Measurements from ENCODE around the gene MYCBP.

The MYCBP gene

DNA sequence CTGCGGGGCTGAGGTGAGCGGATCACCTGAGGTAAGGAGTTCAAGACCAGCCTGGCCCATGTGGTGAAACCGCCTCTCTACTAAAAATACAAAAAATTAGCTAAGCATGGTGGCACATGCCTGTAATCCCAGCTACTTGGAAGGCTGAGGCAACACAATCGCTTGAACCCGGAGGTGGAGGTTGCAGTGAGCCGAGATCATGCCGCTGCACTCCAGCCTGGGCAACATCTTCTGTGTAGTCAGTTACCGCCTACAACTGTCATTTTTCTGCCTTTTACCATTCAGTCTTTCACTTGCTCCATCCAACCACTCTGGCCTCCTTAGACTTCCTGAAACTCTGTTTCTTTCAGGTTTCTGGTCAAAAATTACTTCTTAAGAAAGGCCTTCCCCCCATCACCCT, 2.2 kb downstream of the MYCBP start:
- in situ Hi-C loops (cut with MboI; ENCODE audit: low sequenced_read_pairs): no loop called here

DNA sequence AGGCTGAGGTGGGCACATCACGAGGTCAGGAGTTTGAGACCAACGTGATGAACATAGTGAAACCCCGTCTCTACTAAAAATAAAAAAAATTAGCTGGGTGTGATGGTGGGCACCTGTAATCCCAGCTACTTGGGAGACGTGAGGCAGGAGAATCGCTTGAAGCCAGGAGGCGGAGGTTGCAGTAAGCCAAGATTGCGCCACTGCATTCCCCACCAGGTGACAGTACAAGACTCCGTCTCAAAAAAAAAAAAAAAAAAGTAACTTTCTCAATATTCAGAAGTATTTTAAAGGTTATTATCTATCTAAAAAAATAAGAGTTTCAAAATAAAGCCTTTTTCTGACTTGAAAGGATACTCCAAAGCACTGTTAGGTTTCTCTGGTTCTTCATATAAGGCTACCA, 5.9 kb downstream of the MYCBP start:
- in situ Hi-C loops (cut with MboI; ENCODE audit: low sequenced_read_pairs): no loop called here

DNA sequence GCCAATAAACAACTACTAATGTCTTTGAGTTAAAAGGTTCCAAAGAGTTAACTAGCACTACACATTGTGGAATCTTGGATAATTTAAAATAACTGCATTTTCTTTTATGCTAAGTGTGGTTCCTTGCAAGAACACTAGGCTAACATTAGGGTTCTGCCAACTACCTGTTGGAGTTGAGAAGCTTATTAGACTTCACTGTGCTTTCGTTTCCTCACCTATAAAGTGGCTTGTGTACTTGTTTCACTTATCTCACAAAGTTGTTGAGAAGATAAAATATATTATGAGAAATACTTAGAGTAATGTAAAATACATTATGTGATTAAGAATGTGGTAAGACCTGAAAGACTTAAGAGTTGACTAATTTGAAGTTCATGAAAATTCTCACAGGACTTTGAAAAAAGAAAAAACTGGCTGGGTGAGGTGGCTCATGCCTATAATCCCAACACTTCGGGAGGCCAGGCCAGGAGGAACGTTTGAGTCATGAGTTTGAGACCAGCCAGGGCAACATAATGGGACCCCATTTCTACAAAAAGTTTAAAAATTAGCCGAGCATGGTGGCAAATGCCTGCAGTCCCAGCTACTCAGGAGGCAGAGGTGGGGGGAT, 7.9 kb downstream of the MYCBP start:
- in situ Hi-C loops (cut with MboI; ENCODE audit: low sequenced_read_pairs): no loop called here

DNA sequence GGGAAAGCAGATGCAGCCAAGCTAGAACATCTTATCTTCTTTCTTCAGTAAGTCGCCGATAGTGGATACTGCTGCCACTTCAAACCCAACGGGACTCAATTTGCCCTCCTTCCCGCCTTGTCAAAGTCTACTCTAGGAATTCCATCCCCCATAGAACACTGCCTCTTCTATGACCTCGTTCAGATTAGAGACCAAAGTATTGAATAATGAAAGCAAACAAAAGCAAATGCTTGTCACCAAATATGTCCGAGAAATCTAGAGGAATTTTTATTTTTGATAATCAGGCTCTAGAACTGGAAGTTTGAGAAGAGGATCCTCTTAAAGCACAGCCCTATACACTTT, 12.7 kb downstream of the MYCBP start:
- in situ Hi-C loops (cut with MboI; ENCODE audit: low sequenced_read_pairs): no loop called here

DNA sequence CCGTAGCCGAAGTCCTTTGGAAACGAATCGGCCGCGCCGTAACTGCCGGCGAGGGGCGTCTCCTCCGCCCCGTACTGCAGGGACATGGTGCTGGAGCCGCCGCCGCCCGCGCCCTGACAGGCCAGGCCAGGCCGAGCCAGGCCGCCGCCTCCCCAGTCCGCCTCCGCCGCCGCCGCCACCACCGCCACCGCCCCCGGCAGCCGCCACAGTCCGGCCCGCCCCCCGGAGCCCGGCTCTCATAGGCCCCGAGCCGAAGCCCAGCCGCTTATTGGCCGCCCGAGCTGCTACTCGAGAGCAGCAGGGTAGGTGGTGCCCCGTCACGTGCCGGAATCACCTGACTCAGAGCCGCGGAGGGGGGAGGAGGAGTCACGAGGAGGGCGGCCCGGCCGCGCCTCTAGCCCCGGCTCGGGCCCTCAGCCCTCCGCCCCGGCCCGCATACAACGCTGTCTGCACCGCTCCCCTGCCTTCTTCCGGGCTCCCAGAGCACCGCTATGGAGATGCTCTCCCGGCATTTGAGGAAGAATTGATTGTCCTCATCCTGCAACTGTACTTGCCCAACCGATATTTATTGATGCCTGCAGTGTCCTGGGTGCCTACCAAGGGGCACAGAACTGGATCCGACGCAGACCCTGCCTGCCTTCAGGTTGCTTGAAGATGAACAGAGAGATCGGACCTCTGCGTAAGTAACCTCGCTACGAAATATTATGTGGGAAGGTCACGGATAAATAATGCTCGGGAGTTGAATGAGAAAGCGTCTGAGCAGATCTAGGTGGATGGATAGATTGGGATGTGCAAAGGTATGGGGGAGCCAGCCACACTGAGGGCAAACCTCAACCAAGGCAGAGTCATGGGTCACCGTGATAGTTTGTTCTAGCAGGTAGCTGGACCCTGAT, 13.3 kb downstream of the MYCBP start, which contains the start of gene RRAGC:
Gene RRAGC (minus strand): TSS at position 212 of the 893 bp plus-strand sequence. CDS start 126 bp downstream, at position 86.
- in situ Hi-C loops (cut with MboI; ENCODE audit: low sequenced_read_pairs): no loop called here

DNA sequence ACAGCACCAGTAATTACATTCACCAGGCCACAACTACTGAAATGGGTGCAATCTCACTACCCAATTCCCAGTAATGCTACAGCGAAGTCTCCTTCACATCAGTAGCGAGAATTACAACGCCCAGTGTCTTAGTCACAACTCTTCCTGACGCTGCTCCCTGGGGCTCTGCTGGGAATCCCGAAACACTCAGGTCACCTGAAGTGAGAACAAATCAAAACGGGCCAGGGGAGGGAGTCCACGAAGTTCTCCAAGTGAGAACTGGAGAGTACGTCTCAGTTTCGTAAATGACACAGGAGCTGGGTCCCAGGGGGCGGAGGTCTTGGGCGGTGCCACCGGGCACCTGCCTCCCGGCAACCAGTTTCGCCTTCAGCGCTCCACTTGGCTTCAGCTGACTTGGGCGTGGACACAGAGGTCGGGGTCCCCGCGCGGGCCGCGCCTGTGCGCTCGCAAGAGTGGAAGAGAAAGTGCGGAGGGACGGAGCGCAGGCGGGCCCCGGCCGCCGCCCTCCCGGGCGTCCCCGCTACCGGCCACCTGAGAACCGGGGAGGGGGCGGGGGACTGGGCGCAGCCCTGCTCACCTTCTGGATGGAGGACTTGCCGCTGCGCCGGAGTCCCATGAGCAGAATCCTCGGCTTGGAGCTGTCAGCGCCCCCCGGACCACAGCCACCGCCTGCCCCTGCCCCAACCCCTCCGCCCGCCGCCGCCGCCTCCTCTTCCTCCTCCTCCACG, 14.2 kb downstream of the MYCBP start:
- in situ Hi-C loops (cut with MboI; ENCODE audit: low sequenced_read_pairs): no loop called here

DNA sequence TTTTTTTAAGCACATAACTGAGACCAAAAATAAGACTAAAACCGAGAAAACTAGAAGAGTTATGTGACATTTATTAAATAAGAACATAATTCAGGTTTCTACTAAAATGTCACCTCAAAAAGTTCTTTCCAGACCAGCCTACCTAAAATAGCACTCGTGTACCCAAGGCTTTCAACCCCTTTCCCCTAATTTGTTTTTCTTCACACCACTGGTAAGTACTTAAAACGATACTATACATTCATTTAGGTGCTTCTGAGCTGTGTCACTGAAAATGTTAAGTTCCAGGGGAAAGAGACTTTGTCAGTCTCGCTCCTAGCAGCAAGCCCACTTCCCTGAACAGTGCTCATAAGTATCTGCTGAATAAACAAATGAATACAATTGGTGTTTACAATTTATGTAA, 20.4 kb downstream of the MYCBP start:
- in situ Hi-C loops (cut with MboI; ENCODE audit: low sequenced_read_pairs): no loop called here

DNA sequence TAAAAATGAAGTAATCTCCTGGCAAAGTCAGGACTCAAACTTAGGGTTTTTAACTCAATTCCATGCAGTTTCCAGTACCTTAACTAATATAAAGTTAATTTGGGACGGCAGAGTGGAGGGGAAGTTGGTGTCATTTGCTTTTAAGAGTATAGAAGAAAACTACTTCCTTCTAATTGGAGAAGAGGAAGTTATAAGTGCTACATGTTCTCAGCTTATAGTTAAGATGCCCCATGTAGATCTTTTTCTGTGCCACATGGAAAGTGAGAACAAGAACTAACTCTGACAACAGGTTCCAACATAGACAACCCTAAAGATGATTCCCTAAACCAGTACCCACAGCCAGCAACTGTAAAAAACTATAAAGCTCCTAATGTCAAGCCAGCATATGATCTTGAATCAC, 25.1 kb downstream of the MYCBP start:
- in situ Hi-C loops (cut with MboI; ENCODE audit: low sequenced_read_pairs): loop anchor here (25.0 kb wide), 1 partner anchor 836 kb away; the partner anchor contains the start of genes FHL3 and UTP11

DNA sequence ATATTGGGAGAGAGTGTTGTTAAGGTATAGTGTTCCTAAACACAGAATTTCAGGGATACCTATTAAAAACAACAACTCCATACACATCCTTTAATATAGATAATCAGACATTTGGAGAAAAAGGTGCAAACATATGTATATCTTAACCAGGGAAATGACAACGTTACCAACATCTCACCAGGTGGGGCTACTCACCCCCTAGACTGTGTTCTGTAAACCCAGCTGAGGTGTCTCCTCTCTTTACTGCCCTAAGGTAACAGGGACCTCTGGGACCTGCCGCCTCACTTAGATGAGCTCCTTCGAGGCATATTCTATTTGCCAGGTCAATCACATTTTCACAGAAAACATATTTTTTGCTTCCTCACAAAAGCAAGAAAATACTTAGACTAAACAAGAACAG, 26.9 kb downstream of the MYCBP start:
- in situ Hi-C loops (cut with MboI; ENCODE audit: low sequenced_read_pairs): loop anchor here (25.0 kb wide), 1 partner anchor 834 kb away; the partner anchor contains the start of genes FHL3 and UTP11

DNA sequence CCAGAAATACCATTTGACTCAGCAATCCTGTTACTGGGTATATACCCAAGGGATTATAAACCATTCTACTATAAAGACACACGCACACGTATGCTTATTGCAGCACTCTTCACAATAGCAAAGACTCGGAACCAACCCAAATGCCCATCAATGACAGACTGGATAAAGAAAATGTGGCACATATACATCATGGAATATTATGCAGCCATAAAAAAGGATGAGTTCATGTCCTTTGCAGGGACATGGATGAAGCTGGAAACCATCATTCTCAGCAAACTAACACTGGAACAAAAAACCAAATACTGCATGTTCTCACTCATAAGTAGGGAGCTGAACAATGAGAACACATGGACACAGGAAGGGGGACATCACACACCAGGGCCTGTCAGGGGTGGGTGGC, 28.1 kb downstream of the MYCBP start:
- in situ Hi-C loops (cut with MboI; ENCODE audit: low sequenced_read_pairs): loop anchor here (25.0 kb wide), 1 partner anchor 833 kb away; the partner anchor contains the start of genes FHL3 and UTP11

DNA sequence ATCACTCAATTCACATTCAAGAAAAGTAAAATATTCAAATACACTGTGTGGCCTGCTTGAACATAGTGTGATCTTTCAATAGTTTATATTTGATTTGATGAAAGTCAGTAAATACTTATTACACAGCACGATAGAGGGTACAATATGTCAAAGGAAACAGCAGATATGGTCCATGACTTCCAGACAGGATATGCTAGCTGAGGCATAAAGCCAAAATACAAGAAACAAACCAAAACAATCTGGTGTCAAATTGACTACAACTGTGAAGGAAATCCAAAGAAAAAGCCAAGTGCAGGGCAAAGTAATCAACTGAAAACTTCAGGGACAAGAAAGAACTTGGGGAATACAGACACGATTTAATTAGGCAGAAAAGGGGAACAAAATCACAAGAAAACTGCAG, 32.9 kb downstream of the MYCBP start:
- in situ Hi-C loops (cut with MboI; ENCODE audit: low sequenced_read_pairs): loop anchor here (25.0 kb wide), 1 partner anchor 828 kb away; the partner anchor contains the start of genes FHL3 and UTP11

DNA sequence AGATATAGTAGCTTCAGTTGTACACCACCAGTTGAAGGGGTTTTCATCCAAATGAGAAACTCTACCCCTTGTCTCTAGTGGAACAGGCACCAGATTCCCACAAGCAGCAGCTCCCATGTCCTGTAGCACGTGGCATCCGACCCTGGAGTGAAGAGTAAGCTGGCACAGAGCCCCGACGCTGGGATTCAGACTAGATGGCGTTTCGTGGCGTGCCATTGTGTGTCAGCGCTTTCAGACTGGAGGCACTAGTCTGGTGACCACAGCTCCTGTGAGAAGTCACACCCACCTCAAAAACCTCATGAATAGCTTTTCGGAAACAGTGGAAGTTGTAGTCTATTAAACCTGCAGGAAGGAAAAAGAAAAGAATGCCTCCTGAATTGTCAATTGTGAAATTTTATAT, 33.8 kb downstream of the MYCBP start:
- in situ Hi-C loops (cut with MboI; ENCODE audit: low sequenced_read_pairs): loop anchor here (25.0 kb wide), 1 partner anchor 827 kb away; the partner anchor contains the start of genes FHL3 and UTP11

DNA sequence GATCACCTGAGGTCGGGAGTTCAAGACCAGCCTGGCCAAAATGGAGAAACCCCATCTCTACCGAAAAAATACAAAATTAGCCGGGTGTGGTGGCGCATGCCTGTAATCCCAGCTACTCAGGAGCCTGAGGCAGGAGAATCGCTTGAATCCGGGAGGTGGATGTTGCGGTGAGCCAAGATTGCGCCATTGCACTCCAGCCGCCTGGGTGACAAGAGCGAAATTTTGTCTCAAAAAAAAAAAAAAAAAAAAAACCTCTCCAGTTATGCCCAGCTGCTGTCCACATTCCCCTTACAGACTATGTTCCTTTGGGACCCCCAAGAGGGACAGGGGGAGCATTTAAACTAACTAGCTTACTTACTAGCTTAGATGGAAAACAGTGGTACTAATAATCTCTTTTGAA, 36.8 kb downstream of the MYCBP start:
- in situ Hi-C loops (cut with MboI; ENCODE audit: low sequenced_read_pairs): loop anchor here (25.0 kb wide), 1 partner anchor 824 kb away; the partner anchor contains the start of genes FHL3 and UTP11

DNA sequence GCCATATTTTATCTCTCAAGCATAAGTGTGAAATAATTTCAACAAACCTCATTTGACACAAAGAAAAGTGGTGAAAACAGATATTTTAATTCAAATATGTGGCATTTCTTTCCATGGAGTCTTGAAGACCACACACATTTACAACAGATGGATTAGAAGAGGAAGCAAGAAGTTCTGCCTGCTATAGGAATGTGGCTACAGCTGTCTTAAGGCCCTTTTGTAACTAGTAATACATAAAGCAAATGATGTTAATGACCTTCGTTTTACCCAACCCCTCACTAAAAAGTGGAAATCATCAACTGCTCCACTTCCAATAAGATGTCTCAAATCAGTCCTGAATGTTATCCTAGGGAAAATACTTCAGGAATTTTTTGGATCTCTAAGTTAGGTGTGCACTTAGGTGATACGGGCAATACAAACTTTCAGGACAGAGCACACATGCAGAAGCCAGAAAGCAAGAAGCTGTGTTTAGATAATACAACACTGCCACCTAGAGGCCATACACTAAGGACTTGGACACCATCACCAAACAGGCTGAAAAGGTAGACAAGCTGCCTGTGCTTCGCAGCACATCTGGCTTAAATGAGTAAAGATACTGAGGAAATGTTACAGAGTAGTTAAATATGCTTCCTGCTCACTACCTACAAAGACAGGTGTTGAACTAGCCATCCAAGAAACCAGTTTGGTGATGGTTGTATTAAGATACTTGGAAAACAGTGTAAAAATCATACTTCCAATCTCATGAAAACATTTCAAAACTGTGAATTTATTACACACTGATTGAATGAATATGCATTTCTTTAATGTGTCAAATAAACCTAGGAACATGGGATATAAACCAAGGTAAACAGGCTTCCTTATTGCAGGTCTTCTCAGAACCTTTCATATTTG, 38.0 kb downstream of the MYCBP start:
- in situ Hi-C loops (cut with MboI; ENCODE audit: low sequenced_read_pairs): loop anchor here (25.0 kb wide), 1 partner anchor 823 kb away; the partner anchor contains the start of genes FHL3 and UTP11

DNA sequence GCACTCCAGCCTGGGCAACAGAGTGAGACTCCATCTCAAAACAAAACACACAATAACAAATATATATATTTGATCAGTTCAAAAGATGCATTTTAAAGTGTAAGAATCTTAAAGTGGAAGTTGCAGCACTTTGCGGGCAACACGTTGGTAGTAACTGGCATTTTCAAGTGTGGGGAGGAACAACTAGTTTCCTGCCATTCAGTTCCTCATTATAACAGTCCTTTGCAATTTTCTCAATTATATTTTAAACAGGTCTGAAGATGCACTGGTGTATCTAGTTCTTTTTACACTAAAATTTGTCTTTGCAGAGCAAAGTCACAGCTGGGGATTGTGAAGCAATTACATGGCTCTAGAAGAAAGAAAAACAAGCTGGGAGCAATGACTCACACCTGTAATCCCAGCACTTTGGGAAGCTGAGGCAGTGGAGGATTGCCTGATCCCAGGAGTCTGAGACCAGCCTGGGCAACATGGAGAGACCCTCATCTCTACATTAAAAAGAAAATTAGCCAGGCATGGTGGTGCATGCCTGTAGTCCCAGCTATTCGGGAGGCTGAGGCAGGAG, 38.8 kb downstream of the MYCBP start:
- in situ Hi-C loops (cut with MboI; ENCODE audit: low sequenced_read_pairs): loop anchor here (25.0 kb wide), 1 partner anchor 822 kb away; the partner anchor contains the start of genes FHL3 and UTP11

DNA sequence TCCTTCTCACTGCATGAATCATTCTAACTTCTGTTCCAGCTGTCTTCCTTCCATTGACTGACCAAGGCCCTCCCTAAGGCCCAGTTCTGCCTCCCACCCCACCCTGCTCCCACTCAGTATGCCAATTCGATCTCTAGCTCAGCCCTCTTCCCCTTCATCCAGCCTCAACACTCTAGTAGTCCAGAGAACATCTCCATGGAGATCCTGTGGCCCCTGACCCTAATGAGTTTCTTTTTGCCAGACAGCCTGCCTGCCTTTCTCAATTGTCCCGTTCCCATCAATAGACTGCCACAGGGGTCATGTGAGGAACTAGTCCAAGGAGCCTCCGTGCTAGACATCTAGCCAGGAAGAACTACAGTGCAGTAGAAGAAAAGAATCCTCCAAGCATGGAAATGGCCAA, 40.0 kb downstream of the MYCBP start:
- in situ Hi-C loops (cut with MboI; ENCODE audit: low sequenced_read_pairs): loop anchor here (25.0 kb wide), 1 partner anchor 821 kb away; the partner anchor contains the start of genes FHL3 and UTP11

DNA sequence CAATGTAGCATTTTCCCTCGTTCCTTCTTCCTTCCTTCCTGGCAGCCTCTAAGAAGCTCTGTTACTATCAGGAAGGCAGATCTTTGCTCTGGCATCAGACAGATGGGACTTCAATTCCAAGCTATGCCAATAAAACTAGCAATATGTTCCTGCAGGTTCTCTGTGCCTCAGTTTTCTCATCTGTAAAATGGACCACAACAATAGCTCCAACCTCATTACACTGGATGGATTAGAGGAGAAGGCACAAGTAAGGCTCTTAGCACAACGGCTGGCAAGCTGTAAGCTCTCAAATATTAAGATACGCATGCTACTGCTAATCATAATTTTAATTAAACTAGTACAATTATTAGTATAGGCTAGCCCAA, 40.8 kb downstream of the MYCBP start:
- in situ Hi-C loops (cut with MboI; ENCODE audit: low sequenced_read_pairs): loop anchor here (25.0 kb wide), 1 partner anchor 820 kb away; the partner anchor contains the start of genes FHL3 and UTP11

DNA sequence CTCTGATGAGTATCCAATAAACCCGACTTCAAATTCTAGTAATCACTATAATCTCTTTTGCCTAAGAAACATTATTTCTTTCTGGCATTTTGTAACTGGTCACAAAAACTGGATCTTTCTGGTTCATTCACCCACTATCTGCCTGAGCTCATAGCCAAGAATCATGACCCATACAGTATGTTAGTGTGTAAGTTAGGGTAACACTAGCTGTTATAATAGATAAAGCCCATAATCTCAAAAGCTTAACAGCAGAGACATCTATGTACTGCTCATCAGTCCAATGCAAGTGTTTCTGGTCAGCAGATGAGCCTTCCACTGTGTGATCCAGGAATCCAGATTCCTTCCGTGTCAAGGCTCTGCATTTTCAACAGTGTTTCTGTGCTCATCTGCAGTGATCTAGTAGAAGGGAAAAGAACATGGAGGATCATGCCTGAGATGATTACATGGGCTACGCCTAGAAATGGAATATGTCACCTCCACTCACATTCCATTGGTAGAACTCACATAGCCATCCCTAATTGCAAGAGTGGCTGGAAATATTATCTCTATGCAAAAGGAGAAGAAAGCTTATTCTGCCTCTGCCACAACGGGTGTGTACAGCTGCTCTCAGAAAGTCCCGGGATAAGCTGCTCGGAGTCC, 41.3 kb downstream of the MYCBP start:
- in situ Hi-C loops (cut with MboI; ENCODE audit: low sequenced_read_pairs): loop anchor here (25.0 kb wide), 1 partner anchor 820 kb away; the partner anchor contains the start of genes FHL3 and UTP11

DNA sequence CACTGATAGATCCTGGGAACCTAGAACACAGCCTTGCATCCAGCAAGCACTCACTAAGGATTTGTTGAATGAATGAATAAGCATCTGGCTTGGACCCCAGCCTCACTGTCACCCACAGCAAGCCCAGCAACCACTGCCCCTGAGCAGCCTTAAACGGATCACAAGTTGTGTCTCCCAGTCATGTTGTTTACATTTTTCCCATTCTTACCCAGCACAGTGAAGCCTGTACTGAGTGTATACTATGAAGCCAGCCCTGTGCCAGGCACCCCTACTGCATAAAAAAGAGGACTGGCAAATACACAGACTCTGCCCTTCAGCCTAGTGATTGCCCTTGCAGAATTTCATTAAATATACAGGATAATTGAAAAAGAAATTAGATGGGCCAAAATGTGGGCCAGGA, 43.8 kb downstream of the MYCBP start:
- in situ Hi-C loops (cut with MboI; ENCODE audit: low sequenced_read_pairs): loop anchor here (25.0 kb wide), 1 partner anchor 817 kb away; the partner anchor contains the start of genes FHL3 and UTP11

Data from HL-60/S4 treated with phorbol 12-myristate 13-acetate at 8.2 ng/mL for 4 days and 3 days (cell line).